ENCODE results near the gene NXPH3.

Gene NXPH3

DNA sequence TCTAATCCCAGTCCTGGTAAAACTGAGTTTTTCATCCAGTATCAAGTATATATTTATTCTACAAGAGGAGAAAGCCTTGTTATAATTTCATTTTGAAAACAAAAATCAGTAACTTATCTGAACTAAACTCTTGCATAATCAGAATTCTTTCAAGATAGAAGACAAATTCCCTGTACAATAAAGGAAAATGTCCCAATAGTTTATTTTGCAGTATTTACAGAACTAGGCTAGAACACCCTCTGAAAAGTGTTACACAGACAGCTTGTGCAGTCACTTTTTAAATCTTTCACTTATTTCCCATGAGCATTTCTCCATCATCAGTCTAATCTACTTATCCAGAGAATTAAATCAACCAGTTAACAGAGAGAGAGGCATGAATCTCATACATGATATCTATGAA, 53.8 kb downstream of the NXPH3 start:
- no peak for DNase-seq (ENCODE audit: low read depth, low spot score)

DNA sequence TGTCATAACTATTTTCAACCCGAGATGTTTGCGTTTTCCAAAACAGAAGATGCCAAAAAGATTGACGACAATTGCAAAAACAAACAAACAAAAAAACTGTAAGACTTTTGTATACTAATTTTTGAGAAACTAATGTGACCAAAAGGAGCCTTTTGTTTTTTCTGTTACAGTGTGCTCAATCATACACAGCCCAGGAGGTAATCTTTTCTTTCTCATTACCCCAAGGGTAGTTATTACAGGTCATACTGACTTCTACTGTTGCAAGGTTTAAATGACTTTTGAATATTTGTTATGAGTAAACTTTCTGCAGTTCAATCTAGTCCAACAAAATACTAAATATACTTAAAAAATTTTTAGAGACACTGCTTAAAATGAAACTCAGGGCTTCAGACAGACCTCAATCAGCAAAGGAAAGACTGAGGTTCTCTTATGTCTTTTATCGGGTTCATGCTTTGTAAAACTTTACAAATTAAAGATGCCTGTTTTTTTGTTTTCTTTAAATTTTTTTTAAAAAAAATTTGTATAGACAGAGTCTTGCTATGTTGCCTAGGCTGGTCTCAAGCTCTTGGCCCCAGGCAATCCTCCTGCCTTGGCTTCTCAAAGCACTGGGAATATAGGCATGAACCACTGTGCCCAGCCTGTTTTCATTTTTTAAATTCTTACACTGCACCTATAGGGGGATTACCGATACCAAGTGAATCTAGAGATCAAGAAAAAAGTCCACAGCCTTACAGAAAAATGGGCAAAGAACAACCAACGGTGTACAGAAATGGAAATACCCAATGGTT, 54.6 kb downstream of the NXPH3 start:
- no peak for DNase-seq (ENCODE audit: low read depth, low spot score)

DNA sequence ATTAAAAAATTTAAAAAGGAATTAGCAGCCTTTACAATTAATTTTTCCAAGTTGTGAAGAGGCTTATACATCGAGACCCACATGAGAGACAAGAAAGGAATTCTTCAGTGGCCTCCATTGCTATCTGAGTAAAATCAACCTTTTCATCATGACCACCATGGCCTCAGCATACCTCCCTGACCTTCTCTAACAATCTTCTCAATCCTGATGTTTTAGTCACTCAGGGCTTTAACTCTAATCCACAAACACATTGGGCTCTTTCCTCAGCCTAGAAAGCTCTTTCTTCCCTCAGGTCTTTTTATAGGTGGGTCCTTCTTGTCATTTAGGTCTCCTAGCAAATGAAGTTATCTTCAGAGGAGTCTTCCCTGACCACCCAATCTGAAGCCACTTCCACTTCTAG, 55.8 kb downstream of the NXPH3 start:
- DNase-seq (ENCODE audit: low read depth, low spot score): no peak

All from activated naive CD8-positive, alpha-beta T cell treated with anti-CD3 and anti-CD28 coated beads, Interleukin-2, amount 50 U/mL, for 16 hours (primary cell).